ENCODE results near the gene MACROD1.
"Not testable (repeated sequence)": the region's sequence is repeated elsewhere in the genome, so short reads cannot be mapped to it uniquely, and the experiment has no call there.

MACROD1 gene

GRCh38 chr11:64051297-64051696, 114.6 kb downstream of the MACROD1 start:
- DNase-seq = no peak

GRCh38 chr11:64049509-64049908, 116.4 kb downstream of the MACROD1 start:
- DNase-seq = no peak

- DNase-seq = no peak
Observed at GRCh38 chr11:64048042-64048854, 117.7 kb downstream of the MACROD1 start.

GRCh38 chr11:64047373-64047772, 118.5 kb downstream of the MACROD1 start:
- not testable (repeated sequence) for DNase-seq

- no peak for DNase-seq
Observed at GRCh38 chr11:64045700-64046099, 120.2 kb downstream of the MACROD1 start.

GRCh38 chr11:64044730-64045393, 121.1 kb downstream of the MACROD1 start:
- DNase-seq = no peak

- no peak for DNase-seq
Observed at GRCh38 chr11:64043545-64043944, 122.4 kb downstream of the MACROD1 start.

- no peak for DNase-seq
Observed at GRCh38 chr11:64042301-64042700, 123.6 kb downstream of the MACROD1 start.

GRCh38 chr11:64041846-64042245, 124.1 kb downstream of the MACROD1 start:
- DNase-seq = no peak

- no peak for DNase-seq
Observed at GRCh38 chr11:64040684-64041322, 125.1 kb downstream of the MACROD1 start.

- no peak for DNase-seq
Observed at GRCh38 chr11:64039012-64039665, 126.8 kb downstream of the MACROD1 start.

- DNase-seq = no peak
Observed at GRCh38 chr11:64038500-64038899, 127.4 kb downstream of the MACROD1 start.

GRCh38 chr11:64037027-64037634, 128.8 kb downstream of the MACROD1 start:
- DNase-seq = no peak

- DNase-seq = no peak
Observed at GRCh38 chr11:64036087-64037026, 129.6 kb downstream of the MACROD1 start.

GRCh38 chr11:64035576-64035975, 130.3 kb downstream of the MACROD1 start, which contains the start of gene FLRT1:
FLRT1 (plus strand) TSS chr11:64035931; CDS start chr11:64116268, 80,337 bp downstream.
- no peak for DNase-seq

- no peak for DNase-seq
Observed at GRCh38 chr11:64035081-64035524, 130.8 kb downstream of the MACROD1 start.

GRCh38 chr11:64034411-64034811, 131.5 kb downstream of the MACROD1 start:
- no peak for DNase-seq

- no peak for DNase-seq
Observed at GRCh38 chr11:64032050-64032449, 133.9 kb downstream of the MACROD1 start.

- no peak for DNase-seq
Observed at GRCh38 chr11:64031001-64031400, 134.9 kb downstream of the MACROD1 start.

- no peak for DNase-seq
Observed at GRCh38 chr11:64029773-64030172, 136.1 kb downstream of the MACROD1 start.

GRCh38 chr11:64028398-64029115, 137.4 kb downstream of the MACROD1 start:
- no peak for DNase-seq

All from activated CD4-positive, alpha-beta T cell treated with anti-CD3 and anti-CD28 coated beads, Interleukin-2, Interleukin-6, amounts not matched to agents 100 ng/mL and 50 ng/mL, durations not matched to agents 16 hours and 8 hours (primary cell).